GM08714 (cell line): ENCODE measurements around the gene CLEC11A.
"Not testable (repeated sequence)": the region's sequence is repeated elsewhere in the genome, so short reads cannot be mapped to it uniquely, and the experiment has no call there.

ENCODE experiments used
- H3K4me3 ChIP-seq: fragments of 200-500 bp; sonication (Bioruptor generic); 2 replicates; pipeline ENCODE4 v1.5.1; 2014; ENCODE audit warnings: mild to moderate bottlenecking, low read length, inconsistent platforms
- ZNF274 ChIP-seq: IDR thresholded peaks from 2 replicates; pipeline ENCODE4 v1.6.1; 2012; ENCODE audit warnings: mild to moderate bottlenecking, low read depth, low read length

Gene CLEC11A

DNA sequence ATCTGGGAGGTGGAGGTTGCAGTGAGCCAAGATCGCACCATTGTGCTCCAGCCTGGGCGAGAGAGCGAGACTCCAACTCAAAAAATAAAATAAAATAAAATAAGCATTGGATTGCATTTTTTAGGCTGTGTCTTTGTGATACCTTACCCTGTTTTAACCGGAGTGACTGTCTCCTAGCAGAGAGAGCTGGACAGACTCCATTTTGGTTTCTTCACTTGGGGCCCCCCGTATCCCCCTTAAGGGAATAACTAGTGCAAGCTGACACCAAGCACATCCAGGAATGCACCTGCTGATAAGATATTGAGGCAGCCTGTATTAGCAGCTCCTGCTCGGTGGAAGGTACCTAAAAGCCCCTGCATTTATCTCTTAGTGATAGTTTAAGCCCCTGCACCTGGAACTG lies 26.3 kb downstream of the CLEC11A start:
- no peak overlapping the region for H3K4me3 ChIP-seq
- TF ChIP-seq ZNF274 = no peak

GRCh38 chr19:50750010-50750409 lies 26.8 kb downstream of the CLEC11A start:
- TF ChIP-seq ZNF274 = no peak
- no peak overlapping the region for H3K4me3 ChIP-seq

GRCh38 chr19:50753879-50754278 lies 30.7 kb downstream of the CLEC11A start:
- no peak overlapping the region for H3K4me3 ChIP-seq
- no peak for TF ChIP-seq ZNF274

DNA sequence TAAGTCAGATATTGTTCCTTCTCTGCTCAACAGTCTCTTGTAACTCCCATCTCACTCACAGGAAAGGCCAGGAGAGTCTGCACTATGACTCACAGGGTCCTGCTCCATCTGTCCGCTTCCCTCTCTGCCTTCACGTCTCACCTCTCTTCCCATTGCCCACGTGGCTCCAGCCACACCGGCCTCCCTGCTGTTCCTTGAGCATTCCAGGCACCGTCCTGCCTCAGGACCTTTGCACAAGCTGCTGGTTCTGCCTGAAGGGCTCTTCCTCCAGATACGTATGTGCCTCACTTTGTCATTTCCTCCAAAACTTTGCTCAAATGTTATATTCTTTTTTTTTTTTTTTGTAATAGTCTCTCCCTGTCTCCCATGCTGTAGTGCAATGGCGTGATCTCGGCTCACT lies 33.1 kb downstream of the CLEC11A start:
- not testable (repeated sequence) for H3K4me3 ChIP-seq

GRCh38 chr19:50757624-50758023 lies 34.5 kb downstream of the CLEC11A start:
- not testable (repeated sequence) for H3K4me3 ChIP-seq

DNA sequence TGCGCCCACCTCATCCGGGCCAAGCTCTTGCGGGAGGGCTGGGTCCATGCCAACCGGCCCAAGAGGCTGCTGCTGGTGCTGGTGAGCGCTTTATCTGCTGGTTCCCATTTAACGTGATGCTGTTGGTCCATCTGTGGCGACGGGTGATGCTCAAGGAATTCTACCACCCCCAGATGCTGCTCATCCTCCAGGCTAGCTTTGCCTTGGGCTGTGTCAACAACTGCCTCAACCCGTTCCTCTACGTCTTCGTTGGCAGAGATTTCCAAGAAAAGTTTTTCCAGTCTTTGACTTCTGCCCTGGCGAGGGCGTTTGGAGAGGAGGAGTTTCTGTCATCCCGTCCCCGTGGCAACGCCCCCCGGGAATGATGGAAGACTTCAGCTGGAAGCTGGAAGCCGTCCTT lies 35.9 kb downstream of the CLEC11A start:
- H3K4me3 ChIP-seq = not testable (repeated sequence)

DNA sequence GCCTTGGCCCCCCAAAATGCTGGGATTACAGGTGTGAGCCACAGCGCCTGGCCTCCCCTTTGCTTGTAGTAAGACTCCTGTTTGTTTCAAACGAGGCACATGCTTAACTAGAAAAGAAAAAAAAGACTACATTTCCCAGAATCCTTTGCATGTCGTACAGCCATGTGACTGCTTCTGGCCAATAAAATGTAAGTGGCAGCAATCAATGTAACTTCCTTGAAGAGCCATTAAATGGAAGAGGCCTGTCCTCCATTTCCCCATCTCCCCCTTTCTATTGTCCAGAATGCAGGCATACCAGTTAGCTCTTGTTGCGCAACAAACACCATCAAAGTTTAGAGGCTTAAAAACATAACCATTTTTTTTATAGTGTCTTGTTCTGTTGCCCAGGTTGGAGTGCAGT lies 36.7 kb downstream of the CLEC11A start:
- no peak for TF ChIP-seq ZNF274
- no peak overlapping the region for H3K4me3 ChIP-seq

GRCh38 chr19:50761501-50761900 lies 38.3 kb downstream of the CLEC11A start:
- H3K4me3 ChIP-seq = not testable (repeated sequence)

DNA sequence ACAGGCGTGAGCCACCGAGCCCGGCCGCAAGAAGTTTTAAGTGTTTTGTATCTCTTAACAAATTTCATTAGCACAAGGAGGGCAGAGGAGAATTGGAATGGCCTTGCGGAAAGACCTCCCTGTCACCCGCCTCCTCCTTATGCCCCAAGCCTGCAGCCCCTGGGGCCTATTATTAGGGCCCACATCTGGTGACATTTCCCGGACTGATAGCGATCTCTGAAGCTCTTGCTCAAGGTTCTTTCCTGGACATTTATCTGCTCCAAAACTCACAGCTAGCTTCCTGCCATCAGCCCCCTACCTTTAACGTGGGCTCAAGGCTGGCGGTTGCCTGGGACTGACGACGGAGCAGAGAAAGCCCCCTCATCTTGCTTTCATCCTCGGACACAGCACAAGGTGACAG lies 40.4 kb downstream of the CLEC11A start:
- H3K4me3 ChIP-seq = not testable (repeated sequence)

GRCh38 chr19:50764409-50764808 lies 41.2 kb downstream of the CLEC11A start:
- no peak for TF ChIP-seq ZNF274
- H3K4me3 ChIP-seq = no peak overlapping the region

DNA sequence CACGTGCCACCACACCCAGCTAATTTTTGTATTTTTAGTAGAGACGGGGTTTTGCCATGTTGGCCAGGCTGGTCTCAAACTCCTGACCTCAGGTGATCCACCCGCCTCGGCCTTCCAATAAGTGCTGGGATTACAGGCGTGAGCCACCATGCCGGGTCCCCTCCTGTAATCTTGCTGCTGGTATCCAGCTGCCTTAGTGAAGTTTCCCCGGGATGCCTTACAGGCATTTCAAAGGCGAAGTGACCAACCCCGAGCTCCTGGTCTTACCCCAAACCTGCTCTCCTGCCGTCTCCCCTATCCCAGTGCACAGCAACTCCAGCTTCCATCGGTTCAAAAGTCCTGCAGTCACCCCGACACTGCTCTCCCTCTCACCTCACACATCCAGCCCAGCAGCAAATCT lies 43.6 kb downstream of the CLEC11A start:
- H3K4me3 ChIP-seq = not testable (repeated sequence)

DNA sequence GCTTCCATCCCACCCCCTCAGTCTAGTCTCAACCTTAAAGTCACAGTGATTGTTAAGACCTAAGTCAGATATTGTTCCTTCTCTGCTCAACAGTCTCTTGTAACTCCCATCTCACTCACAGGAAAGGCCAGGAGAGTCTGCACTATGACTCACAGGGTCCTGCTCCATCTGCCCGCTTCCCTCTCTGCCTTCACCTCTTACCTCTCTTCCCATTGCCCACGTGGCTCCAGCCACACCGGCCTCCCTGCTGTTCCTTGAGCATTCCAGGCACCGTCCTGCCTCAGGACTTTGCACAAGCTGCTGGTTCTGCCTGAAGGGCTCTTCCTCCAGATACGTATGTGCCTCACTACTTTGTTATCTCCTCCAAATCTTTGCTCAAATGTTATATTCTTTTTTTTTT lies 44.1 kb downstream of the CLEC11A start:
- not testable (repeated sequence) for H3K4me3 ChIP-seq

- TF ChIP-seq ZNF274 = no peak
- no peak overlapping the region for H3K4me3 ChIP-seq
Observed at GRCh38 chr19:50768277-50768676, 45.1 kb downstream of the CLEC11A start.

GRCh38 chr19:50770164-50770563 lies 47.0 kb downstream of the CLEC11A start, which contains the start of gene GPR32:
TSS of gene GPR32 (plus strand) at chr19:50770464. CDS start at chr19:50770601, 137 bp downstream.
- not testable (repeated sequence) for H3K4me3 ChIP-seq

- no peak overlapping the region for H3K4me3 ChIP-seq
- TF ChIP-seq ZNF274 = no peak
Observed at GRCh38 chr19:50770888-50771287, 47.7 kb downstream of the CLEC11A start.

GRCh38 chr19:50772476-50772875 lies 49.3 kb downstream of the CLEC11A start:
- no peak overlapping the region for H3K4me3 ChIP-seq
- no peak for TF ChIP-seq ZNF274

GRCh38 chr19:50772912-50773311 lies 49.7 kb downstream of the CLEC11A start:
- not testable (repeated sequence) for H3K4me3 ChIP-seq

GRCh38 chr19:50773454-50773853 lies 50.3 kb downstream of the CLEC11A start:
- not testable (repeated sequence) for H3K4me3 ChIP-seq
